Liver (tissue), 3 donors: ENCODE results near the gene DNM1L.

Source experiments
- TAF1 ChIP-seq: conservative IDR thresholded peaks from 2 replicates; pipeline ENCODE4 v1.6.1; 2016; ENCODE audit warnings: antibody characterized with exemption, mild to moderate bottlenecking
- TF ChIP-seq, protein P1 (sequence below): IDR thresholded peaks from 2 replicates; pipeline ENCODE4 v1.6.1; 2016; ENCODE audit warnings: antibody characterized with exemption
- TF ChIP-seq, protein P2 (sequence below): fragments of 150-350 bp; IDR thresholded peaks from 2 replicates; pipeline ENCODE4 v1.5.1; 2017; ENCODE audit warnings: improper control_type of control experiment, low read depth, low read length; ENCODE audit not compliant: missing input control
- TF ChIP-seq, protein P3 (sequence below): IDR thresholded peaks from 2 replicates; pipeline ENCODE4 v1.6.1; 2016; ENCODE audit warnings: antibody characterized with exemption, mild to moderate bottlenecking
- donor health status: healthy.
- donor health status: healthy.

DNA sequence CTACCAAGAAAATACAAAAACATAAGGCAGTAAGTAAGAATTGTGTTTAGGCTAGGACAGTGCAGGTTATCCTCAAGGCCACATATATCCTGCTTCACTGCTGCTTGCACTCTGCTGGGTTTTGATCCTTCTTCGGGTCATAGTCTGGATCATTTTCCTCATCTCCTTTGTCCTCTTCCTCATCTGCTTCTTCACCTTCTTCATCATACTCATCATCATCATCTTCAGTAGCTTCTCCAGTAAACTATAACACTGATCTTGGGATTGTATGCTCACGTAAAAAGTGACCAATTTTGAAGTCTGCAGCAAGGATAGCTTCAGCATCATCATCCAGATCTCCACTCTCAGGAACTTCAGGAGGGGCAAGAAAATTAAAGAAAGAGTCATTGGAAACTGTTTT lies 47.2 kb downstream of the DNM1L start:
- no peak for TF ChIP-seq TAF1
- TF ChIP-seq, protein P1, sequence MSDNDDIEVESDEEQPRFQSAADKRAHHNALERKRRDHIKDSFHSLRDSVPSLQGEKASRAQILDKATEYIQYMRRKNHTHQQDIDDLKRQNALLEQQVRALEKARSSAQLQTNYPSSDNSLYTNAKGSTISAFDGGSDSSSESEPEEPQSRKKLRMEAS = no peak
- TF ChIP-seq, protein P2, sequence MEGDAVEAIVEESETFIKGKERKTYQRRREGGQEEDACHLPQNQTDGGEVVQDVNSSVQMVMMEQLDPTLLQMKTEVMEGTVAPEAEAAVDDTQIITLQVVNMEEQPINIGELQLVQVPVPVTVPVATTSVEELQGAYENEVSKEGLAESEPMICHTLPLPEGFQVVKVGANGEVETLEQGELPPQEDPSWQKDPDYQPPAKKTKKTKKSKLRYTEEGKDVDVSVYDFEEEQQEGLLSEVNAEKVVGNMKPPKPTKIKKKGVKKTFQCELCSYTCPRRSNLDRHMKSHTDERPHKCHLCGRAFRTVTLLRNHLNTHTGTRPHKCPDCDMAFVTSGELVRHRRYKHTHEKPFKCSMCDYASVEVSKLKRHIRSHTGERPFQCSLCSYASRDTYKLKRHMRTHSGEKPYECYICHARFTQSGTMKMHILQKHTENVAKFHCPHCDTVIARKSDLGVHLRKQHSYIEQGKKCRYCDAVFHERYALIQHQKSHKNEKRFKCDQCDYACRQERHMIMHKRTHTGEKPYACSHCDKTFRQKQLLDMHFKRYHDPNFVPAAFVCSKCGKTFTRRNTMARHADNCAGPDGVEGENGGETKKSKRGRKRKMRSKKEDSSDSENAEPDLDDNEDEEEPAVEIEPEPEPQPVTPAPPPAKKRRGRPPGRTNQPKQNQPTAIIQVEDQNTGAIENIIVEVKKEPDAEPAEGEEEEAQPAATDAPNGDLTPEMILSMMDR = no peak
- TF ChIP-seq, protein P3, sequence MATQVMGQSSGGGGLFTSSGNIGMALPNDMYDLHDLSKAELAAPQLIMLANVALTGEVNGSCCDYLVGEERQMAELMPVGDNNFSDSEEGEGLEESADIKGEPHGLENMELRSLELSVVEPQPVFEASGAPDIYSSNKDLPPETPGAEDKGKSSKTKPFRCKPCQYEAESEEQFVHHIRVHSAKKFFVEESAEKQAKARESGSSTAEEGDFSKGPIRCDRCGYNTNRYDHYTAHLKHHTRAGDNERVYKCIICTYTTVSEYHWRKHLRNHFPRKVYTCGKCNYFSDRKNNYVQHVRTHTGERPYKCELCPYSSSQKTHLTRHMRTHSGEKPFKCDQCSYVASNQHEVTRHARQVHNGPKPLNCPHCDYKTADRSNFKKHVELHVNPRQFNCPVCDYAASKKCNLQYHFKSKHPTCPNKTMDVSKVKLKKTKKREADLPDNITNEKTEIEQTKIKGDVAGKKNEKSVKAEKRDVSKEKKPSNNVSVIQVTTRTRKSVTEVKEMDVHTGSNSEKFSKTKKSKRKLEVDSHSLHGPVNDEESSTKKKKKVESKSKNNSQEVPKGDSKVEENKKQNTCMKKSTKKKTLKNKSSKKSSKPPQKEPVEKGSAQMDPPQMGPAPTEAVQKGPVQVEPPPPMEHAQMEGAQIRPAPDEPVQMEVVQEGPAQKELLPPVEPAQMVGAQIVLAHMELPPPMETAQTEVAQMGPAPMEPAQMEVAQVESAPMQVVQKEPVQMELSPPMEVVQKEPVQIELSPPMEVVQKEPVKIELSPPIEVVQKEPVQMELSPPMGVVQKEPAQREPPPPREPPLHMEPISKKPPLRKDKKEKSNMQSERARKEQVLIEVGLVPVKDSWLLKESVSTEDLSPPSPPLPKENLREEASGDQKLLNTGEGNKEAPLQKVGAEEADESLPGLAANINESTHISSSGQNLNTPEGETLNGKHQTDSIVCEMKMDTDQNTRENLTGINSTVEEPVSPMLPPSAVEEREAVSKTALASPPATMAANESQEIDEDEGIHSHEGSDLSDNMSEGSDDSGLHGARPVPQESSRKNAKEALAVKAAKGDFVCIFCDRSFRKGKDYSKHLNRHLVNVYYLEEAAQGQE = no peak
